MG63 (cell line): ENCODE measurements around the gene RELN. TPM values are rescaled to one million over a fixed set of nuclear protein-coding genes. Genes with fewer than 3 reads are reported as not detected.

Experiments used
- DNase-seq: peaks from one replicate; pipeline ENCODE4 v3.0.0-alpha.2; 2020
- H3K27me3 ChIP-seq: fragments of 250-450 bp; sonication (Bioruptor Pico); 2 replicates; pipeline ENCODE4 v1.5.1; 2020; ENCODE audit warnings: mild to moderate bottlenecking, moderate library complexity
- H3K36me3 ChIP-seq: fragments of 250-450 bp; sonication (Bioruptor Pico); 2 replicates; pipeline ENCODE4 v1.5.1; 2020; ENCODE audit warnings: mild to moderate bottlenecking, moderate library complexity
- H3K4me3 ChIP-seq: fragments of 250-450 bp; sonication (Bioruptor Pico); 2 replicates; pipeline ENCODE4 v1.5.1; 2020; ENCODE audit warnings: mild to moderate bottlenecking, moderate library complexity
- H3K9me3 ChIP-seq: fragments of 250-450 bp; sonication (Bioruptor Pico); 2 replicates; pipeline ENCODE4 v1.5.1; 2020; ENCODE audit warnings: mild to moderate bottlenecking, moderate library complexity
- total RNA-seq: library from RNA; depleted of rRNA; stranded (reverse); fragments of >200 nt; shearing (Covaris generic); gene quantifications from 2 replicates; pipeline ENCODE4 v1.2.3, GENCODE V29; 2014; ENCODE audit warnings: low replicate concordance

The RELN gene
- total RNA-seq, 1 experiment from 2014 or later: 3.1 TPM

DNA sequence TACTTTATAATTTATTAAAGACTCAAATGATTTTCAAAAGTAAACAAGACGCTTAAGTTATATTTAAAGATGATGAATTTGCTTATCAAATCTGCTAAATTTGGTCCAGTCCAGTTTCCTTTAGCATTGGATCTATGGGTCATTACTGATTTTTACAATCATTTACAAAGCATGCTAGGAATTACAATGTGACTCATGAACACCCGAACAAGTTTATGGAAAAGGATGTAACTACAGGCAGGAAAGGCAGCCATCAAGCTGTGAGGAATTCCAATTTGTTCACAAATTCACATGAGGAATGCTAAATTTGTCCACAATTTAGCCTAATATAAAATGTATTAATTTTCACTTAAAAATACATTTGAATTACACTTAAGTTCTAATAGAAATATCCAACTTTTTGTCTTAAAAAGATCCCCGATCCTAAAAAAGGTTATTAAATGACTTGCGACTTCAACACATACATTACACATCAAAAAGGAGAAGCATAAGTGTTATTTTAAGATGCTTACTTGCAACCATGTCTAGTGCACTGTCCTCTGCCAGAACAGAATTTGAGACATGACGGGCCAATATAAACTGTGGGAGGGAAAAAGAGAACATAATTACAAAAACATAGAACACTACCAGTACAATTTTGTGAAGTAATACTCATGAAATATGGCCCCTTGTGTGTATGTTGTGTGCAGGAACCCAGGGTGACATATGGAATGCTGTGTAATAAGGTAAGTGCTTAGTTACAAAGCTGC lies 349.3 kb downstream of the RELN start:
- Histone ChIP-seq H3K36me3 (no peaks in the 10 kb centered on the region; the same call in 1 of the 2 replicates), H3K9me3 (no peaks in the 10 kb centered on the region), H3K4me3 (no peak overlapping the region), H3K27me3 (no peaks in the 10 kb centered on the region)
- DNase-seq: peak; percentile 3

DNA sequence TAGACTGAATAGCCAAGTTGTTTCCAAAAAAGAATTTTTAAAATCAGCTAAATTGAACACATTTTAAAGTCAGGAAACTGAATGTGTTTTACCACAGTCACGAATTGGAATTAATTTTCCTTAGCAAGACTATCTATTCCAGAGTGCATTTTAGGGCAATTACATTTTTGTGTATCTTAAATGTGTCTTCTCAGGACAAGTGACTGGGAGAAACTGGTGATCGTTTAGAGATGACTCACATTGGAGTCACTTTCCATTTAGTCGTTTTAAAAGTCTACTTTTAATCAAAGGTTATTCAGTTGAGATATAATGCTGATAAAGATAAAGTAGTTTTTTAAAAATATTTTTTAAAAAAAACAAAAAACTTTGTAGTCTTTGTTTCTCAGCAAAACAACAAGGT lies 351.7 kb downstream of the RELN start:
- Histone ChIP-seq H3K27me3 (no peaks in the 10 kb centered on the region), H3K4me3 (no peak overlapping the region), H3K36me3 (no peaks in the 10 kb centered on the region; the same call in 1 of the 2 replicates), H3K9me3 (no peaks in the 10 kb centered on the region)
- DNase-seq: no peak

DNA sequence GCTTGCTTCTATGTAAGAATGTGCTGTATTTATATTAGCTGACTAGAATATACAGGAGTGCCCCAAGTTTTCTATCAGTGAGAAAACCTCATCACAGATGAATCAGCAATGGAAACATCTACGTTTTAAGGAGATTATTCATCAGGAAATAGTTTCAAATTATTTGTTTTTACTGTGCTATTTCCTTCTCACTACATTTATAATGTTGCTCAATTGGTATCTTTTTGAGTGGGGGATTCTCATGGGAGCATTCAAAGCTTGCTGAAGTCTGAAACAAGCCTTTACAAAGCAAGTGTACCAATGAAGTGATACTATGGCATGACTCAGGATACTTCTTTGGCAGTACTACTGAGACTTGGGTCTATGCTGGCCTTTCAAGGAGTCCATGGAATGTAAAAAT lies 352.4 kb downstream of the RELN start:
- H3K9me3 ChIP-seq: no peaks in the 10 kb centered on the region
- no peaks in the 10 kb centered on the region; the same call in 1 of the 2 replicates for H3K36me3 ChIP-seq
- peak; percentile 14 for DNase-seq

DNA sequence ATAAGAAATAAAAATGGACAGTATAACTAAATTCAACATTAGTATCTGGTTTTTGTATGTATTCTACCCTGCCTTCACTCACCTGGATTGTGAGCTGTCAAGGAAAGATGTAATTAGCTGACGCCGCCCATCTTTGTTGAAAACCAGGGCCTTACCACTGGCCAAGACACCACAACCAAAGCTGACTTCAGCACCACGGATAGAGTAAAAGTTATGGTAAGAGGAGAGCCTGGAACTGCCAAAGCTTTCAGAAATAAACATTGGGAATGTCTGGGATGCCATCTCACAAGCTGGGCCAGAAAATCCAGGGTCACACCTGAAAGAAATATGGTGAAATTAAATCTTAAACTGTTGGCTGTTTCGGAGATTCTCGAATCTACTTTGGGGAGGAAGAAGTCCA lies 353.3 kb downstream of the RELN start:
- Histone ChIP-seq H3K36me3 (no peaks in the 10 kb centered on the region; the same call in 1 of the 2 replicates), H3K9me3 (no peaks in the 10 kb centered on the region), H3K4me3 (no peak overlapping the region), H3K27me3 (no peaks in the 10 kb centered on the region)
- DNase-seq: no peak

More for the DNA sequence above, 352.4 kb downstream of the RELN start:
- Histone ChIP-seq H3K4me3 (no peak overlapping the region), H3K27me3 (no peaks in the 10 kb centered on the region)

DNA sequence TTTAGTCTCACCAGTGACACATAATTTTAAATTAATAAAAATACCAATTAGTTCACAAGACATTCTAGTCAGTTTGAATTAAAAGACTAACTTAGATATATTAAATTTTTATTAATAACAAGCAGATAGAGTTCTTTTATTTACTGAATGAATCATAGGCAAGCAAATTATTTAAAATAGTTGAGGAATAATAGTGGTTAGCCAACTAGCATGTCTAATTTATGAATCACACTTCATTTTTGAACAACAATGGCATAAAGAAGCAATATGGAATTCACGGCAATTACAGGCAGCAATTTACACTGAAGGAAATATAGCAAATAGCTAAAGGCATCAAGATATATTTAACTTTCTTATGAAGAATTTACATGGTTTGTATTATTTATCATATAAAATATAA lies 356.5 kb downstream of the RELN start:
- no peaks in the 10 kb centered on the region for H3K9me3 ChIP-seq
- H3K4me3 ChIP-seq: no peak overlapping the region
- no peak for DNase-seq
- no peaks in the 10 kb centered on the region; the same call in 1 of the 2 replicates for H3K36me3 ChIP-seq
- H3K27me3 ChIP-seq: no peaks in the 10 kb centered on the region

DNA sequence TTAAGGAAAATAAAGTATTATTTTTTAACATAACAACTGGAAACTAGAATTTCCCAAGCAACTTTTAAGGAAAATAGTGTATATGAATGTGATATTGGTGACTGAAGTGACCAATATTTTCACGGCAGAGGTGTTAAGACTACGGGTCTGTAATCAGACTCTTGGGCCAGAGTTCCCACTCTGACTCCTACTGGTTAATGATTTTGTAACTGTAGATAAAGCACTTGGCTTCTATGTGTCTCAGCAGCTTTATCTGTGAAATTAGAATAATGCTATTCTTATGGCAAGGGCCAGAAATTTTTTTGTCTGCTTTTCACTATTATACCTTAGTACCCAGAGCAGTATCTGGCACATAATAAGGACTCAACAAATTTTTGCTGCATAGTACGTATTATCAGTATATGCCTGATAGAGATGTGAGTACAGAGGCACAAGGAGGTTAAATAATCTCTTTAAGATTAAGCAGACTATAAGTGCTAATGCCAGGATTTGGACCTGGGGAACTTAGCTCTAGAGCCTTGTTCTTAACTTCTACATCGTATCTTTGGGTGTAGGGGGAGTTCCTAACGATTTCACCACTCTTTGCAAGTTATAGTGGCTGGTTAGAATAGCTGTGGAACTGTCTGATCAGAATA lies 357.3 kb downstream of the RELN start:
- Histone ChIP-seq H3K9me3 (no peaks in the 10 kb centered on the region), H3K36me3 (no peaks in the 10 kb centered on the region; the same call in 1 of the 2 replicates), H3K4me3 (no peak overlapping the region), H3K27me3 (no peaks in the 10 kb centered on the region)
- no peak for DNase-seq

DNA sequence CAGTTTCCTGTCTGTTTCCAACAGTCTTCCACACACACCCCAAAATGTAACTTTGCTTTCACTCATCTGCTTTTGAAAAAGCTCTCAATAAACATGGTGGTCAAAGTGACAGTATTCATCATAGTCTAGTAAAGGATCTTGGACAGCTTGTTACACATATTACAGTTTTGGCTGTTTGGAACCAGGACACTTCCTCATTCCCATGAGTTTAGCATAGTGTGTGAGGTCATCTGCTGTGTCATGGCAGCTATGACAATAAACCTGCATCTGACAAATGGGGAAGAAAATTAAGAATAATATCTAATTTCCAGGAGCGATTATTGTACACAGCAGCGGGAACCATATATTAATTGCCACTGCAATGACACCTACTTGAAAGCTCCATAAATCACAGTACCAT lies 359.1 kb downstream of the RELN start:
- H3K4me3 ChIP-seq: no peak overlapping the region
- H3K9me3 ChIP-seq: no peaks in the 10 kb centered on the region
- no peaks in the 10 kb centered on the region for H3K27me3 ChIP-seq
- peak; percentile 1 for DNase-seq
- H3K36me3 ChIP-seq: no peaks in the 10 kb centered on the region

DNA sequence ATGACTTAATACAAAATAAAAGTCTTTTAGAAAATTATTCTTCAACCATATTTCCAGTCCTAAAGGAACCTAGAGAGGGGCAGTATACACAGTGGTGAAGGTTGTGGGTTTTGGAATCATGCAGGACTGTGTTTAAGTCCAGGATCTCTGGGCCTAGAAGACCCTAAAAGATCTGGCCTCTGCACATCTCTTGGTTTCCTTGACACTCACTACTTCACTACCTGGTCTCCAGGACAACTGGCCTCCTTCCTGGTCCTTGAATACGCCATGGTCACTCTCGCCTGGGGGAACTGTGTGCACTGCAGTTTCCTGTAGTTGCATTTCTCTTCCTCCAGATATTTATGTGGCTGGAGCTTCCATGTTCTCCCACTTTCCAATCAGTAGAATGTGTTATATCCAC lies 360.7 kb downstream of the RELN start:
- no peak for DNase-seq
- no peak overlapping the region for H3K4me3 ChIP-seq
- H3K9me3 ChIP-seq: no peaks in the 10 kb centered on the region
- no peaks in the 10 kb centered on the region for H3K27me3 ChIP-seq
- no peaks in the 10 kb centered on the region for H3K36me3 ChIP-seq

DNA sequence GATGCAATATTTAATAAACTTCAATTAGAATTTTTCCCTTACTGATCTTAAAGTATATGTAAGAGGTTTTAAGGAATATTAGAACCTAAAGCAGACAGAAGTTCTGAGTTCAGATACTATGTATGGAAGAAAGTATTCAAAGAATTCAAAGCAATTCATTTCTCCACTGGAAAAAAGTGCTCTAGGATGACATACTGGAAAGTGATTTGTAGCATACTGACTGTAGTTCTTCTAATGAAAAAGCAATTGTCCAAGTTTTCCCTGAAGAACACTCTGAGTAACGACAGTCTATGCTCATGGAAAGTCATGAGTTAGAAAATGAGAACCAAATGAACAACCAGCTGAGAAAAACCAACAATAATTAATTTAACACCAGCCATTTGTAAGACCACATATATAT lies 362.7 kb downstream of the RELN start:
- DNase-seq: no peak
- H3K4me3 ChIP-seq: no peak overlapping the region
- H3K9me3 ChIP-seq: no peaks in the 10 kb centered on the region
- H3K36me3 ChIP-seq: no peaks in the 10 kb centered on the region
- no peaks in the 10 kb centered on the region for H3K27me3 ChIP-seq

DNA sequence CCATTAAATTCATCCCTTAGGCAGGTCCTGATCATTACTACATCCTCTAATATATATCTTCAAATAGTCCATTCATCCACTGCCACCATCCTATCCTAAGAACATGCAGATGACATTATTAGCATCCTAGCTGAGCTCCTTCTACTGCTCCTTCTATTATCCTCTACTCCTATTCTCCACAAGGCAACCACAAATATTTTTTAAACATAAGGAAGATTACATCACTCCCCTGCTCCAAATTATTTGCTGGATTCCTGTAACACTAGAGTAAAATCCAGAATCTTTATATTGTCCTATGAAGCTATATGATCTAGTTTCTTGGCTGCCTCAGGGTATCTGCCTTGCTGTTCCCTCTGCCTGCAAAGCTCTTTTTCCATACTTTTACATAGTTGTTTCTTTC lies 367.2 kb downstream of the RELN start:
- Histone ChIP-seq H3K9me3 (no peaks in the 10 kb centered on the region), H3K4me3 (no peak overlapping the region), H3K36me3 (no peaks in the 10 kb centered on the region), H3K27me3 (no peaks in the 10 kb centered on the region)
- no peak for DNase-seq

DNA sequence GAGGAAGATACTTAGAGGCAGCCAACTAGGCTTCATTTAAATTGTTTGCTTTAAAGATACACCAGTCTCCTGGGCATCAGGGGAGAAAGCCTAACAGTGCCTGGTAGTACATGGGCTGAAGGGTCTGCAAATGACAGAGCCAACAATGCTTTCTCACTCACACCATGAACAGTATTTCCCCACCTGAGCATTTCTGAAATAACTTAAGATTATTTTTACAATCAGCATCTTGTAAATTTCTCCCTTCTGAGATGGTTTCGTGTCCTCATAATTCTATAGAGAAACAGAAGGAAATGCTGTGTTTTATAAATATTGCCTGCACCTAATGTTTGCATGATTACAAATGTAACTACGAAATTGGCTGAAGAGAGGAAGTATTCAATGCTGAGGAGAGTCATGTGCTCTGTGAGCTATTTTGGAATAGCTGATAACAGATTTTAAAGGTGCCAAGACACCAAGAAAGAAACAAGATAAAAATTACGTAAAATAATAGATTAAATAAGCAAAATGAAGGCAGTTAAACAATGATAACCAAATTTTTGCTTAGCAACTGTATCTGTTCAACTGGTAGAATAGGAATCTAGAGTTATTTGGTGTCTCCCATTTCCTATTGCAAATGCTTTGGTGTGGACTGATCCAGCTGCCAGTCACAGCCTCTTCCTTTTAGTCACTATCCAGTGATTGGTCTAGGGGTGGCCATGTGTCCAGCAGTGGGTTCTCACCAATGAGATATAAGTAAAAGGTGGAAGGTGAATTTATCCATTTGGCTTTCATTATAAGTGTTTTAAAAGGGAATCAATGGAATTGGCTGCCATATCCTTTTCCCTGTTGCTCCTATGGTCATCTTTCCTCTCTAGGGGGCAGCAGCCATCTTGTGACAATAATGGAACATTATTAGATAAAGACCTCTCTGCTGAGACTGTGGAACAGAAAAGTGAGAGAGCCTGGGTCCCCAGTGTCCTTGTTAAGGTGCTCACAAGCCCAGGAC lies 375.5 kb downstream of the RELN start:
- Histone ChIP-seq H3K27me3 (no peaks in the 10 kb centered on the region), H3K9me3 (no peaks in the 10 kb centered on the region), H3K4me3 (no peak overlapping the region), H3K36me3 (no peaks in the 10 kb centered on the region)
- DNase-seq: no peak

DNA sequence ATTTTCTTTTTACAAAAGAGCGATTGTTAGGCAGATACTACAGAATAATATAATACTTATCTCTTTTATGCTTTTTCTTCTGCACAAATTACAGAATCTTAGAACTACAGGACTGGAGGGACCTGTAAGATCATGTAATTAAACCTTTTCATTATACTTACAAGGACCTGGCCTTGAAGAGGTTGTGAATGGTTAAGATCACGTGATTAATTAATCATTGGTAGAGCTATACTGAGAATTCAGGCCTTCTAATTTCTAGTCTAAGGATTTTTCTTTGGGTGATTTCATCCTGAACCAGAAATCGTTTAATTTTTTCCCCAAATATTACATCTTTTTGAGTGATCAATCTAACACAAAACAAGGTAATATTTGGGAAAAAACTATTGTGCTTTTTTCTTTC lies 379.7 kb downstream of the RELN start:
- no peaks in the 10 kb centered on the region for H3K27me3 ChIP-seq
- no peak for DNase-seq
- no peaks in the 10 kb centered on the region for H3K36me3 ChIP-seq
- H3K4me3 ChIP-seq: no peak overlapping the region
- H3K9me3 ChIP-seq: no peaks in the 10 kb centered on the region

DNA sequence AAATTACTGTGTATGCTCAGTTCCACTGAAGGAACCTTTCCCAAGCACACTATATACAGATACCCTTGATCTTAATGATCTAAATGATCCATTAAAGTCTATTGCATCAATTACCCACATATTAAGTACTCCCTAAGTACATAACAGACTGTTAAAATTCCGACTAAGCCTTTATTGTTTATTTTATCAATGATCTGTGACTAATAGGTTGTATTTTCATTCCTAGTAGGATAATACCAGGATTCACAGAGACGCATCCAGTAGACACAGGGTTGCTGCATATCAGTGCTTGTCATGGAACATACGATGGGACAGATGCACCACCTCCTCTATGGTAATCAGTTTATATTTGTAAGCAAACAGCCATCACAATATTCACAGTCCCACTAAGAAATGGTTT lies 383.8 kb downstream of the RELN start:
- Histone ChIP-seq H3K9me3 (no peaks in the 10 kb centered on the region), H3K36me3 (no peaks in the 10 kb centered on the region), H3K4me3 (no peak overlapping the region), H3K27me3 (no peaks in the 10 kb centered on the region)
- DNase-seq: no peak

DNA sequence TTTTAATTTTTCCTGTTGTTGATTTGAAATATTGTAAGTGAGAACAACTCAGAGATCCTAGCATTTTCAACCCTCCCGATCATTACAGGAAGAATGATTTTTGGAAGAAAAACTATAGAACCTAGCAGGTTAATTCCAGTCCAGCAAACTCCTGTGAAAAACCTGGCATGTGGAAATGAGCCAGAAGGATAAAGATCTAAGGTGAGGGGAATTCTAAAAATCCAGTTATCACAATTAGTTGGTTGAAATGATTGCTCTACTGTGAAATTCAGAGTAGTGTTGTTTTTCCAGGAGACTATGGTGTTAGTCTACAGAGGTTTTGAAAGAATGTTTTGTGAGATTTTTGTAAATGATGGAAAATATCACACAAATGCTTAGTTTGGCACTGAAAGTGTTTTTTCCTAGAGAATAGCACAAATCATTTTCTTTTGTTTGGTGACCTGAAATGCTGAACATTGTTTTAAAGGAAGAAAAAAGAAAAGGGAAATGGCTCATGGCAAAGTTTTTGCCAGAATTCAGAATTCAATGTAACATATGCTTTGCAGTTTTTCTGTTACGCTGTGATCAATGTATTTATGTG lies 391.0 kb downstream of the RELN start:
- Histone ChIP-seq H3K36me3 (no peaks in the 10 kb centered on the region), H3K9me3 (no peaks in the 10 kb centered on the region), H3K4me3 (no peak overlapping the region), H3K27me3 (no peaks in the 10 kb centered on the region)
- no peak for DNase-seq

DNA sequence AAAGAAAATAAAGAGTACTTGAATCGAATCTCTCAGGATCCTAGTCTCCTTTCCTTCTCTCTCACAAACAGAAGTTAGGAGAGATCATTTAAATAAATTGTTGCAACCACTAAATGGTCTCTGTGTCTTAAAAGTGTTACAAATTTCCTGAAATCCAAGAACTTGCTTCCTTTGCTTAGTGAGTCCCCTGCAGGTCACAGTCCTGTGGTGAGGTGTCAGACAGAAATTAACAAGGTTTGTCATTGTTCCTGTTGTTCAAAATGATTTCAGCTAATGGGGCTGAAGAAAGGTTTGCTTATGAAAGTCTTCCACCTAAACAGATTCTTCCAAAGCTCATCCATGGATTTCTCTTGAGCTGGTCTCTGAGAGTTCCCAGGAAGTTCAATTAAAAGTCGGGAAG lies 391.9 kb downstream of the RELN start:
- H3K36me3 ChIP-seq: no peaks in the 10 kb centered on the region
- H3K27me3 ChIP-seq: no peaks in the 10 kb centered on the region
- DNase-seq: no peak
- no peak overlapping the region for H3K4me3 ChIP-seq
- H3K9me3 ChIP-seq: no peaks in the 10 kb centered on the region

DNA sequence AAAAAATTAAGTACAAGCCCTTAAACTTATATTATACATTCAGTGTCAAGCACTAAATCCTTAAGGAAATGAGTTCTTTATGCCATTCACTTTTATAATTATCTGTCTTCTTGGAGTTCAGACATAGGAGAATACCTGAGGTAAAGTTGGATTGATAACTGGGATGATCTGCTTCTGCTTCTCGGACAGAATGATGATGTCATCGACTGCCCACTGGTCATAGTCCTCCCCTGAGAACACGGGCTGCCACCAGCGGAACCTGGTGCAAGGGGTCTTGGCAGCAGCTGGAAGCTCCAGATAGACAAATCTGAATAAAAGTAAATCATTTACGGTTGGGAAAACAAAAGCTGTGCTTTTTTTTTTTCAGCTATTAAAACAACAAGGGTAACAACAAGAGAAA lies 395.3 kb downstream of the RELN start:
- no peaks in the 10 kb centered on the region for H3K36me3 ChIP-seq
- H3K27me3 ChIP-seq: no peaks in the 10 kb centered on the region
- no peak overlapping the region for H3K4me3 ChIP-seq
- no peaks in the 10 kb centered on the region for H3K9me3 ChIP-seq
- peak; percentile 2 for DNase-seq

DNA sequence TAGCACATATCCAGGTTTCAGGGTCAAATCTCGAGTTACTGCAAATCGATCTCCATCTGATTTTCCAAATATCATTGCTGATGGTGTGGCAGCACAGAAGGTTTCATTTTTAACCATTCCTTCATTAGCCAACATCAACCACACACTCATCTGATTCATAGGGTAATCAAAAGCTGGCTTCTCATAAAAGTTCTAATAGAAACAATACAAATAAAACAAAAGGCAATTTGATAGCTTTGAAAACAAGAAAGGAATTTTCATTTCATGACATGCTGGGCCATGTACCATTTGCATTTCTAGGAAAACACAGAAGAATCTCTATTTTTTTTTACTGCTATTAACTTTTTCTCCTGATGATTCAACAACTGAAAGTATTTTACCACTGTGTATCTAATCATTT lies 395.8 kb downstream of the RELN start:
- Histone ChIP-seq H3K27me3 (no peaks in the 10 kb centered on the region), H3K9me3 (no peaks in the 10 kb centered on the region), H3K36me3 (no peaks in the 10 kb centered on the region), H3K4me3 (no peak overlapping the region)
- no peak for DNase-seq
